Coronary artery (tissue), 2 donors: ENCODE data around the gene SORBS2.

Experiments
- DNase-seq: peaks from one replicate; pipeline ENCODE4 v3.0.0-alpha.2; 2017; ENCODE audit warnings: low spot score
- H3K27ac ChIP-seq, 2 donors: fragments of 200-600 bp; sonication (generic); one replicate each; pipeline ENCODE4 v1.5.1; 2016 to 2019
- H3K4me3 ChIP-seq: fragments of 200-600 bp; sonication (generic); 2 replicates; pipeline ENCODE4 v1.5.1; 2016; ENCODE audit warnings: mild to moderate bottlenecking, moderate library complexity
- TF ChIP-seq, protein P1 (sequence below): fragments of 200-600 bp; sonication (generic); IDR thresholded peaks from one replicate; pipeline ENCODE4 v1.5.1; 2019; ENCODE audit warnings: antibody characterized with exemption

The SORBS2 gene

GRCh38 chr4:185590982-185591381, 221.0 kb downstream of the SORBS2 start:
- TF ChIP-seq, protein P1, sequence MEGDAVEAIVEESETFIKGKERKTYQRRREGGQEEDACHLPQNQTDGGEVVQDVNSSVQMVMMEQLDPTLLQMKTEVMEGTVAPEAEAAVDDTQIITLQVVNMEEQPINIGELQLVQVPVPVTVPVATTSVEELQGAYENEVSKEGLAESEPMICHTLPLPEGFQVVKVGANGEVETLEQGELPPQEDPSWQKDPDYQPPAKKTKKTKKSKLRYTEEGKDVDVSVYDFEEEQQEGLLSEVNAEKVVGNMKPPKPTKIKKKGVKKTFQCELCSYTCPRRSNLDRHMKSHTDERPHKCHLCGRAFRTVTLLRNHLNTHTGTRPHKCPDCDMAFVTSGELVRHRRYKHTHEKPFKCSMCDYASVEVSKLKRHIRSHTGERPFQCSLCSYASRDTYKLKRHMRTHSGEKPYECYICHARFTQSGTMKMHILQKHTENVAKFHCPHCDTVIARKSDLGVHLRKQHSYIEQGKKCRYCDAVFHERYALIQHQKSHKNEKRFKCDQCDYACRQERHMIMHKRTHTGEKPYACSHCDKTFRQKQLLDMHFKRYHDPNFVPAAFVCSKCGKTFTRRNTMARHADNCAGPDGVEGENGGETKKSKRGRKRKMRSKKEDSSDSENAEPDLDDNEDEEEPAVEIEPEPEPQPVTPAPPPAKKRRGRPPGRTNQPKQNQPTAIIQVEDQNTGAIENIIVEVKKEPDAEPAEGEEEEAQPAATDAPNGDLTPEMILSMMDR: no peak
- Histone ChIP-seq H3K4me3 (no peak overlapping the region), H3K27ac (peak overlapping the region; percentile 16 to 56)
- no peak for DNase-seq

GRCh38 chr4:185589067-185589836, 222.7 kb downstream of the SORBS2 start:
- DNase-seq: no peak
- Histone ChIP-seq H3K27ac (peak overlapping the region; percentile 38 to 55), H3K4me3 (no peak overlapping the region)
- TF ChIP-seq, protein P1: no peak

- Histone ChIP-seq H3K4me3 (peak overlapping the region; percentile 15), H3K27ac (peak overlapping the region in 1 of 2 donors; percentile 41)
- no peak for DNase-seq
- TF ChIP-seq, protein P1: no peak
These were observed 224.4 kb downstream of the SORBS2 start for GRCh38 chr4:185587427-185588161.

DNA sequence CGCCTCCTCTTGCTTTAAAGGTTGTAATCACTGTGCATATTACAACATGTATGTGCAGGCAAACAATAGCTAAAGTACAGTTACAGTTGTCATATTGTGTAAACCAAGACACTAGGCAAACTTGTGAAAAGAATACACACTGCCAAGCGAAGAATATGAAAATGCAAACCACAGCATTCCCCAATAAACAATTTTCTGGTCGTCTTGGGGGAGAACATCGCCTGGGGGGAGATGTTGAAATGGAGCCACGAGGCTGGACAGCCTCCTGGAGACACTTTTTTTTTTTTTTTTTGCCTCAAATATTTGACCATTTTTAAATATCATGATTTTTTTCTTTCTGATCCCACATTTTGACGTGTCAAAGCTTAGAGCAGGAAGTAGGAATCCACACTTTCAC, 225.0 kb downstream of the SORBS2 start:
- Histone ChIP-seq H3K4me3 (no peak overlapping the region), H3K27ac (no peak overlapping the region)
- TF ChIP-seq, protein P1: no peak
- no peak for DNase-seq

GRCh38 chr4:185585211-185585610, 226.8 kb downstream of the SORBS2 start:
- TF ChIP-seq, protein P1: no peak
- Histone ChIP-seq H3K4me3 (no peak overlapping the region), H3K27ac (no peak overlapping the region)
- DNase-seq: no peak

- no peak overlapping the region for H3K4me3 ChIP-seq
- TF ChIP-seq, protein P1: no peak
- no peak for DNase-seq
- H3K27ac ChIP-seq: no peak overlapping the region
These were observed 228.2 kb downstream of the SORBS2 start for GRCh38 chr4:185583813-185584212.
